B cell (primary cell): ENCODE measurements around the gene STK33. TPM values are rescaled to one million over a fixed set of nuclear protein-coding genes. Genes with fewer than 3 reads are reported as not detected.

Experiments
- ATAC-seq: fragments of 200-7000 bp; cut with Tn5 transposase; one replicate; pipeline ENCODE4 v1.10.0; 2021; ENCODE audit warnings: low read depth, mild to moderate bottlenecking, moderate number of reproducible peaks, moderate library complexity
- CTCF ChIA-PET: fragments of 350-600 bp; sonication (Branson Sonifier 250); formaldehyde crosslinking; loops from one replicate; lab custom pipeline; 2021; ENCODE audit warnings: antibody characterized with exemption, inconsistent platforms; lab: Charles Lee
- POLR2A ChIA-PET: fragments of 350-600 bp; sonication (Branson Sonifier 250); formaldehyde crosslinking; loops from one replicate; lab custom pipeline; 2021; ENCODE audit warnings: antibody characterized with exemption; lab: Charles Lee
- DNase-seq: peaks from one replicate; pipeline ENCODE4 v3.0.0; 2013
- H2AFZ ChIP-seq: 2 replicates; pipeline ENCODE4 v1.6.1; 2012; ENCODE audit warnings: mild to moderate bottlenecking, low read depth, low read length; ENCODE audit not compliant: insufficient read depth, poor library complexity, severe bottlenecking
- H3K27ac ChIP-seq, 2 donors: 1 replicate in 1 of 2; 2 replicates in 1 of 2; pipeline ENCODE4 v1.5.1; 2012 to 2013; ENCODE audit warnings: low read length in 2 of 2, mild to moderate bottlenecking in 2 of 2, moderate library complexity in 1 of 2
- H3K27me3 ChIP-seq, 4 experiments: fragments of 200-600 bp in 1 of 4; sonication (generic) in 1 of 4; replicated peaks in 1 of 4; 1 replicate in 2 of 4; 2 replicates in 2 of 4; pipeline versions ENCODE4 v1.6.1 to v1.7.0; 2013 to 2016; ENCODE audit warnings: low read length in 3 of 4, mild to moderate bottlenecking in 2 of 4, mixed read lengths in 1 of 4, moderate library complexity in 1 of 4; ENCODE audit not compliant: insufficient read depth in 4 of 4, control insufficient read depth in 3 of 4; ENCODE audit errors: control extremely low read depth in 1 of 4
- H3K36me3 ChIP-seq, 2 experiments: replicated peaks in 1 of 2; 1 replicate in 1 of 2; 2 replicates in 1 of 2; pipeline versions ENCODE4 v1.6.1 to v1.7.1; 2013; ENCODE audit warnings: low read length in 1 of 2; ENCODE audit not compliant: insufficient read depth in 2 of 2, control insufficient read depth in 1 of 2; ENCODE audit errors: control extremely low read depth in 1 of 2, extremely low read depth in 1 of 2
- H3K4me1 ChIP-seq, 2 donors: fragments of 200-600 bp in 1 of 2; sonication (generic) in 1 of 2; 1 replicate in 1 of 2; 2 replicates in 1 of 2; pipeline versions ENCODE4 v1.5.1 to v1.6.1; 2013 to 2017; ENCODE audit warnings: low read length in 2 of 2; ENCODE audit not compliant: control insufficient read depth in 2 of 2, insufficient read depth in 2 of 2
- H3K4me2 ChIP-seq: replicated peaks from 2 replicates; pipeline ENCODE3; 2012; ENCODE audit warnings: mild to moderate bottlenecking, low read depth, low read length; ENCODE audit not compliant: poor library complexity, severe bottlenecking
- H3K4me3 ChIP-seq, 5 experiments: fragments of 200-600 bp in 1 of 5; sonication (generic) in 1 of 5; 1 replicate in 3 of 5; 2 replicates in 2 of 5; pipeline versions ENCODE4 v1.5.1 to v1.7.0; 2011 to 2016; ENCODE audit warnings: low read length in 4 of 5, mild to moderate bottlenecking in 4 of 5, low read depth in 2 of 5, control low read depth in 1 of 5, moderate library complexity in 1 of 5; ENCODE audit not compliant: insufficient read depth in 1 of 5; ENCODE audit errors: control extremely low read depth in 1 of 5, extremely low read depth in 1 of 5
- H3K79me2 ChIP-seq: fragments of 200-600 bp; sonication (generic); one replicate; pipeline ENCODE4 v1.6.0; 2016; ENCODE audit warnings: low read length; ENCODE audit not compliant: control insufficient read depth, insufficient read depth
- H3K9ac ChIP-seq: fragments of 200-600 bp; sonication (generic); 2 replicates; pipeline ENCODE4 v1.6.1; 2017; ENCODE audit warnings: mild to moderate bottlenecking, low read length, moderate library complexity
- H3K9me3 ChIP-seq, 3 donors: one replicate each; pipeline versions ENCODE4 v1.6.1 to v1.7.1; 2013; ENCODE audit warnings: low read length in 2 of 3; ENCODE audit not compliant: control insufficient read depth in 2 of 3, insufficient read depth in 1 of 3; ENCODE audit errors: control extremely low read depth in 1 of 3
- H4K20me1 ChIP-seq: 2 replicates; pipeline ENCODE4 v1.6.0; 2012; ENCODE audit warnings: mild to moderate bottlenecking, low read length; ENCODE audit not compliant: insufficient read depth, control insufficient read depth, poor library complexity, severe bottlenecking
- H3K27ac Mint-ChIP-seq: one replicate; pipeline ENCODE4 v1.8.0; 2021; ENCODE audit warnings: mixed read lengths
- H3K27me3 Mint-ChIP-seq: one replicate; pipeline ENCODE4 v1.8.0; 2021; ENCODE audit warnings: mixed read lengths
- H3K4me1 Mint-ChIP-seq: one replicate; pipeline ENCODE4 v1.8.0; 2021; ENCODE audit warnings: mixed read lengths
- H3K4me3 Mint-ChIP-seq: one replicate; pipeline ENCODE4 v1.8.0; 2021; ENCODE audit warnings: mixed read lengths
- H3K9me3 Mint-ChIP-seq: one replicate; pipeline ENCODE4 v1.8.0; 2022; ENCODE audit warnings: mixed read lengths; ENCODE audit not compliant: insufficient read depth
- CTCF ChIP-seq: fragments of 200-600 bp; IDR thresholded peaks from one replicate; pipeline ENCODE4 v1.8.0; 2022; ENCODE audit warnings: antibody characterized with exemption, mild to moderate bottlenecking
- EZH2 ChIP-seq: IDR thresholded peaks from 2 replicates; pipeline ENCODE4 v1.6.1; 2012; ENCODE audit warnings: borderline replicate concordance, low read depth, mild to moderate bottlenecking, moderate library complexity, low read length; ENCODE audit not compliant: insufficient read depth, poor library complexity, severe bottlenecking
- WGBS: methylation state at CpG from one replicate; pipeline ENCODE4 v1.1.5; 2013; ENCODE audit warnings: missing lambda C conversion rate; ENCODE audit not compliant: insufficient coverage; 5-methylcytosine and 5-hydroxymethylcytosine counted together
- intact Hi-C: fragments of 100-400 bp; cut with micrococcal nuclease; formaldehyde crosslinking; loops from one replicate; pipeline ENCODE4 v1.10.0; 2022
- polyA plus RNA-seq: library from polyadenylated mRNA; depleted of rRNA; stranded (reverse); fragments of >200 nt; gene quantifications from 2 replicates; pipeline ENCODE4 v1.2.3, GENCODE V29; 2012
- total RNA-seq, 2 donors: library from RNA; stranded (reverse); fragments of 120-200 nt in 1 of 2; gene quantifications; 1 replicate in 1 of 2; 2 replicates in 1 of 2; pipeline versions ENCODE4 v1.2.3 to v1.2.4, GENCODE V29; 2013 to 2022

The STK33 gene
- total and polyA plus RNA-seq, 2 donors (not counting 1 experiment from before 2014, with no cell fraction given) = 3.1 to 9.3 TPM

GRCh38 chr11:8361206-8361605 lies 232.8 kb downstream of the STK33 start:
- H3K4me1 ChIP-seq = no peaks in the 10 kb centered on the region
- H3K9ac ChIP-seq = no peak overlapping the region
- no peaks in the 10 kb centered on the region for H3K27me3 ChIP-seq
- H3K4me2 ChIP-seq = no peak overlapping the region
- no peak overlapping the region for H2AFZ ChIP-seq
- H3K27ac ChIP-seq = no peak overlapping the region
- no peaks in the 10 kb centered on the region for H3K9me3 ChIP-seq
- no peaks in the 10 kb centered on the region for H3K36me3 ChIP-seq
- intact Hi-C loops = no loop called here
- POLR2A ChIA-PET = no interaction called here
- 90% methylated on average over 7 of the region's 7 CpGs for WGBS
- no peaks in the 10 kb centered on the region for H3K79me2 ChIP-seq
- ATAC-seq (no peak), DNase-seq (no peak)
- CTCF ChIA-PET = no interaction called here
- H3K4me3 Mint-ChIP-seq = no peak overlapping the region
- H3K27ac Mint-ChIP-seq = no peak overlapping the region
- no peaks in the 10 kb centered on the region for H3K4me1 Mint-ChIP-seq
- H3K4me3 ChIP-seq = no peak overlapping the region
- H4K20me1 ChIP-seq = no peaks in the 10 kb centered on the region
- no peaks in the 10 kb centered on the region for H3K27me3 Mint-ChIP-seq
- TF ChIP-seq EZH2 (no peak), CTCF (no peak)
- H3K9me3 Mint-ChIP-seq = no peaks in the 10 kb centered on the region

- Mint-ChIP-seq H3K9me3 (no peaks in the 10 kb centered on the region), H3K4me1 (no peaks in the 10 kb centered on the region), H3K27me3 (no peaks in the 10 kb centered on the region), H3K4me3 (no peak overlapping the region), H3K27ac (no peak overlapping the region)
- peaks cover 0 to 3% (median 0%) of the 10 kb centered on the region in 4 experiments for H3K27me3 ChIP-seq
- 93% methylated on average over 5 of the region's 9 CpGs for WGBS
- ChIA-PET CTCF (interaction anchor here (0.6 kb wide), 1 partner anchor 24 kb away, joined by 4 read pairs; no protein-coding TSS in a partner anchor), POLR2A (no interaction called here)
- intact Hi-C loops = no loop called here
- H3K79me2 ChIP-seq = no peaks in the 10 kb centered on the region
- no peak overlapping the region for H3K4me3 ChIP-seq
- no peaks in the 10 kb centered on the region for H3K36me3 ChIP-seq
- TF ChIP-seq EZH2 = no peak
- no peak overlapping the region for H3K9ac ChIP-seq
- H3K9me3 ChIP-seq = no peaks in the 10 kb centered on the region
- no peak overlapping the region for H3K27ac ChIP-seq
- no peak for DNase-seq
- no peak for ATAC-seq
- no peak overlapping the region for H2AFZ ChIP-seq
- no peaks in the 10 kb centered on the region for H3K4me1 ChIP-seq
- no peaks in the 10 kb centered on the region for H4K20me1 ChIP-seq
- H3K4me2 ChIP-seq = no peak overlapping the region
Observed at GRCh38 chr11:8360086-8360828, 233.8 kb downstream of the STK33 start.
